Panc1 (cell line): ENCODE measurements around the gene MYL5. TPM values are rescaled to one million over a fixed set of nuclear protein-coding genes. Genes with fewer than 3 reads are reported as not detected.

ENCODE experiments used
- ATAC-seq: fragments of 200-7000 bp; cut with Tn5 transposase; 2 replicates; pipeline ENCODE4 v1.9.1; 2020; ENCODE audit warnings: mild to moderate bottlenecking, moderate library complexity
- BruUV-seq: library from RNA; stranded (reverse); fragments of 400-500 nt; replicated peaks from 2 replicates; lab custom pipeline; 2021; lab: Mats Ljungman, UMichigan
- CTCF ChIA-PET: fragments of 300-600 bp; sonication (Branson Sonifier 250); formaldehyde crosslinking; loops from one replicate; lab custom pipeline; 2022; ENCODE audit warnings: antibody characterized with exemption; lab: Charles Lee
- POLR2A ChIA-PET: fragments of 300-600 bp; sonication (Branson Sonifier 250); formaldehyde crosslinking; loops from one replicate; lab custom pipeline; 2022; ENCODE audit warnings: antibody characterized with exemption; lab: Charles Lee
- DNase-seq: peaks from one replicate; pipeline ENCODE4 v3.0.0-alpha.2; 2010; ENCODE audit warnings: low read depth, low spot score
- H3K27ac ChIP-seq: 2 replicates; pipeline ENCODE4 v1.5.1; 2011; ENCODE audit warnings: mild to moderate bottlenecking, low read length, inconsistent platforms
- H3K27me3 ChIP-seq: fragments of 200-500 bp; sonication (Bioruptor generic); 2 replicates; pipeline ENCODE4 v1.6.0; 2014; ENCODE audit warnings: low read length, inconsistent platforms; ENCODE audit not compliant: control insufficient read depth, insufficient read depth
- H3K36me3 ChIP-seq: fragments of 200-500 bp; sonication (Bioruptor generic); 2 replicates; pipeline ENCODE4 v1.5.1; 2014; ENCODE audit warnings: inconsistent platforms, mild to moderate bottlenecking, low read length, moderate library complexity; ENCODE audit not compliant: control insufficient read depth, insufficient read depth
- H3K4me1 ChIP-seq: 2 replicates; pipeline ENCODE4 v1.5.1; 2011; ENCODE audit warnings: inconsistent platforms, mild to moderate bottlenecking, low read length, moderate library complexity; ENCODE audit not compliant: control insufficient read depth, insufficient read depth
- H3K4me3 ChIP-seq, 2 experiments: 2 replicates each; pipeline ENCODE4 v1.5.1; 2011 to 2012; ENCODE audit warnings: low read depth in 2 of 2, low read length in 2 of 2, mild to moderate bottlenecking in 2 of 2, inconsistent platforms in 1 of 2, moderate library complexity in 1 of 2
- H3K9me3 ChIP-seq: fragments of 200-500 bp; sonication (Bioruptor generic); 2 replicates; pipeline ENCODE4 v1.5.1; 2014; ENCODE audit warnings: low read depth, mild to moderate bottlenecking, inconsistent platforms, low read length, moderate library complexity; ENCODE audit not compliant: control insufficient read depth, insufficient read depth
- POLR2AphosphoS5 ChIP-seq: IDR thresholded peaks from 2 replicates; pipeline ENCODE4 v1.6.1; 2012; ENCODE audit warnings: mild to moderate bottlenecking, low read depth, low read length, moderate library complexity
- SIN3A ChIP-seq: IDR thresholded peaks from 2 replicates; pipeline ENCODE4 v1.6.1; 2012; ENCODE audit warnings: low read depth, mild to moderate bottlenecking, low read length, moderate library complexity, borderline replicate concordance; ENCODE audit not compliant: insufficient read depth
- TCF7L2 ChIP-seq: IDR thresholded peaks from 2 replicates; pipeline ENCODE4 v1.6.1; 2011; ENCODE audit warnings: mild to moderate bottlenecking, low read depth, low read length, inconsistent platforms
- in situ Hi-C: cut with HindIII; loops from 2 replicates; pipeline ENCODE4 v1.10.0; 2016; ENCODE audit warnings: low sequenced_read_pairs, low pct_unique_long_range_greater_than_20kb
- intact Hi-C: fragments of 100-400 bp; cut with micrococcal nuclease; formaldehyde crosslinking; loops from one replicate; pipeline ENCODE4 v1.10.0; 2022; ENCODE audit not compliant: unreplicated experiment
- total RNA-seq: library from RNA; stranded (reverse); gene quantifications from one replicate; pipeline ENCODE4 v1.2.1, GENCODE V29; 2021; ENCODE audit not compliant: unreplicated experiment
- TF ChIP-seq, protein P1 (sequence below): fragments of 450-650 bp; IDR thresholded peaks from 2 replicates; pipeline ENCODE4 v1.5.1; 2017; ENCODE audit warnings: mild to moderate bottlenecking
- TF ChIP-seq, protein P2 (sequence below), 2 experiments: IDR thresholded peaks; 2 replicates each; pipeline ENCODE4 v1.6.1; 2011 to 2012; ENCODE audit warnings: low read depth in 2 of 2, control low read depth in 1 of 2, low read length in 1 of 2, mild to moderate bottlenecking in 1 of 2, moderate library complexity in 1 of 2; ENCODE audit not compliant: insufficient read depth in 1 of 2

MYL5 gene
- total RNA-seq, 1 experiment from 2014 or later = 12.0 TPM

DNA sequence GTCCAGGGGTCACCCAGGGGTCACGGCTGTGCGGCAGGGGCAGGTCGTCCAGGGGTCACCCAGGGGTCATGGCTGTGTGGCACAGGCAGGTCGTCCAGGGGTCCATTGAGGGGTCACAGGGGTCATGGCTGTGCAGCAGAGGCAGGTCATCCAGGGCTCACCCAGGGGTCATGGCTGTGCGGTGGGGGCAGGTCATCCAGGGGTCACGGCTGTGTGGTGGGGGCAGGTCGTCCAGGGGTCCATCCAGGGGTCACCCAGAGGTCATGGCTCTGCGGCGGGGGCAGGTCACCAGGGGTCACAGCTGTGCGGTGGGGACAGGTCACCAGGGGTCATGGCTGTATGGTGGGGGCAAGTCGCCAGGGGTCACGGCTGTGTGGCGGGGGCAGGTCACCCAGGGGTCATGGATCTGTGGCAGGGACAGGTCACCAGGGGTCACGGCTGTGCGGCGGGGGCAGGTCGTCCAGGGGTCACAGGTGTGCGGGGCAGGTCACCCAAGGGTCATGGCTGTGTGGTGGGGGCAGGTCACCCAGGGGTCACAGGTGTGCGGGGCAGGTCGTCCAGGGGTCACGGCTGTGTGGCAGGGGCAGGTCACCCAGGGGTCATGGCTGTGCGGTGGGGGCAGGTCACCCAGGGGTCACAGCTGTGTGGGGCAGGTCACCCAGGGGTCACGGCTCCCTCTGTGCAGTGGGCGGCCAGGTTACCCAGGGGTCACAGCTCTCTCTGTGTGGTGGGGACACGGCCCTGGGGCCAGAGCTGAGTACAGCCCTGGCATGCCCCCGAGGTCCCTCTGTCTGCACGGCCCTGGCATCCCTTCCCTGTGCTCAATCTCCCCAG, 16.3 kb upstream of the MYL5 start:
- Histone ChIP-seq H3K27ac (no peak overlapping the region), H3K9me3 (no peaks in the 10 kb centered on the region), H3K36me3 (no peaks in the 10 kb centered on the region), H3K4me1 (no peaks in the 10 kb centered on the region), H3K27me3 (no peaks in the 10 kb centered on the region), H3K4me3 (no peak overlapping the region)
- POLR2A ChIA-PET = no interaction called here
- DNase-seq = no peak
- intact Hi-C loops = no loop called here
- in situ Hi-C loops = no loop called here
- BruUV-seq = no TSS peak
- CTCF ChIA-PET = no interaction called here
- TF ChIP-seq POLR2AphosphoS5 = no peak
- no peak for TF ChIP-seq TCF7L2
- TF ChIP-seq, protein P1, sequence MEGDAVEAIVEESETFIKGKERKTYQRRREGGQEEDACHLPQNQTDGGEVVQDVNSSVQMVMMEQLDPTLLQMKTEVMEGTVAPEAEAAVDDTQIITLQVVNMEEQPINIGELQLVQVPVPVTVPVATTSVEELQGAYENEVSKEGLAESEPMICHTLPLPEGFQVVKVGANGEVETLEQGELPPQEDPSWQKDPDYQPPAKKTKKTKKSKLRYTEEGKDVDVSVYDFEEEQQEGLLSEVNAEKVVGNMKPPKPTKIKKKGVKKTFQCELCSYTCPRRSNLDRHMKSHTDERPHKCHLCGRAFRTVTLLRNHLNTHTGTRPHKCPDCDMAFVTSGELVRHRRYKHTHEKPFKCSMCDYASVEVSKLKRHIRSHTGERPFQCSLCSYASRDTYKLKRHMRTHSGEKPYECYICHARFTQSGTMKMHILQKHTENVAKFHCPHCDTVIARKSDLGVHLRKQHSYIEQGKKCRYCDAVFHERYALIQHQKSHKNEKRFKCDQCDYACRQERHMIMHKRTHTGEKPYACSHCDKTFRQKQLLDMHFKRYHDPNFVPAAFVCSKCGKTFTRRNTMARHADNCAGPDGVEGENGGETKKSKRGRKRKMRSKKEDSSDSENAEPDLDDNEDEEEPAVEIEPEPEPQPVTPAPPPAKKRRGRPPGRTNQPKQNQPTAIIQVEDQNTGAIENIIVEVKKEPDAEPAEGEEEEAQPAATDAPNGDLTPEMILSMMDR = no peak
- TF ChIP-seq, protein P2, sequence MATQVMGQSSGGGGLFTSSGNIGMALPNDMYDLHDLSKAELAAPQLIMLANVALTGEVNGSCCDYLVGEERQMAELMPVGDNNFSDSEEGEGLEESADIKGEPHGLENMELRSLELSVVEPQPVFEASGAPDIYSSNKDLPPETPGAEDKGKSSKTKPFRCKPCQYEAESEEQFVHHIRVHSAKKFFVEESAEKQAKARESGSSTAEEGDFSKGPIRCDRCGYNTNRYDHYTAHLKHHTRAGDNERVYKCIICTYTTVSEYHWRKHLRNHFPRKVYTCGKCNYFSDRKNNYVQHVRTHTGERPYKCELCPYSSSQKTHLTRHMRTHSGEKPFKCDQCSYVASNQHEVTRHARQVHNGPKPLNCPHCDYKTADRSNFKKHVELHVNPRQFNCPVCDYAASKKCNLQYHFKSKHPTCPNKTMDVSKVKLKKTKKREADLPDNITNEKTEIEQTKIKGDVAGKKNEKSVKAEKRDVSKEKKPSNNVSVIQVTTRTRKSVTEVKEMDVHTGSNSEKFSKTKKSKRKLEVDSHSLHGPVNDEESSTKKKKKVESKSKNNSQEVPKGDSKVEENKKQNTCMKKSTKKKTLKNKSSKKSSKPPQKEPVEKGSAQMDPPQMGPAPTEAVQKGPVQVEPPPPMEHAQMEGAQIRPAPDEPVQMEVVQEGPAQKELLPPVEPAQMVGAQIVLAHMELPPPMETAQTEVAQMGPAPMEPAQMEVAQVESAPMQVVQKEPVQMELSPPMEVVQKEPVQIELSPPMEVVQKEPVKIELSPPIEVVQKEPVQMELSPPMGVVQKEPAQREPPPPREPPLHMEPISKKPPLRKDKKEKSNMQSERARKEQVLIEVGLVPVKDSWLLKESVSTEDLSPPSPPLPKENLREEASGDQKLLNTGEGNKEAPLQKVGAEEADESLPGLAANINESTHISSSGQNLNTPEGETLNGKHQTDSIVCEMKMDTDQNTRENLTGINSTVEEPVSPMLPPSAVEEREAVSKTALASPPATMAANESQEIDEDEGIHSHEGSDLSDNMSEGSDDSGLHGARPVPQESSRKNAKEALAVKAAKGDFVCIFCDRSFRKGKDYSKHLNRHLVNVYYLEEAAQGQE (IDR thresholded peaks at IDR 0.05; ENCODE audit: insufficient read depth in 1 of 2, low read depth in 2 of 2, low read length in 1 of 2) = no peak
- no peak for TF ChIP-seq SIN3A
- ATAC-seq = no peak

DNA sequence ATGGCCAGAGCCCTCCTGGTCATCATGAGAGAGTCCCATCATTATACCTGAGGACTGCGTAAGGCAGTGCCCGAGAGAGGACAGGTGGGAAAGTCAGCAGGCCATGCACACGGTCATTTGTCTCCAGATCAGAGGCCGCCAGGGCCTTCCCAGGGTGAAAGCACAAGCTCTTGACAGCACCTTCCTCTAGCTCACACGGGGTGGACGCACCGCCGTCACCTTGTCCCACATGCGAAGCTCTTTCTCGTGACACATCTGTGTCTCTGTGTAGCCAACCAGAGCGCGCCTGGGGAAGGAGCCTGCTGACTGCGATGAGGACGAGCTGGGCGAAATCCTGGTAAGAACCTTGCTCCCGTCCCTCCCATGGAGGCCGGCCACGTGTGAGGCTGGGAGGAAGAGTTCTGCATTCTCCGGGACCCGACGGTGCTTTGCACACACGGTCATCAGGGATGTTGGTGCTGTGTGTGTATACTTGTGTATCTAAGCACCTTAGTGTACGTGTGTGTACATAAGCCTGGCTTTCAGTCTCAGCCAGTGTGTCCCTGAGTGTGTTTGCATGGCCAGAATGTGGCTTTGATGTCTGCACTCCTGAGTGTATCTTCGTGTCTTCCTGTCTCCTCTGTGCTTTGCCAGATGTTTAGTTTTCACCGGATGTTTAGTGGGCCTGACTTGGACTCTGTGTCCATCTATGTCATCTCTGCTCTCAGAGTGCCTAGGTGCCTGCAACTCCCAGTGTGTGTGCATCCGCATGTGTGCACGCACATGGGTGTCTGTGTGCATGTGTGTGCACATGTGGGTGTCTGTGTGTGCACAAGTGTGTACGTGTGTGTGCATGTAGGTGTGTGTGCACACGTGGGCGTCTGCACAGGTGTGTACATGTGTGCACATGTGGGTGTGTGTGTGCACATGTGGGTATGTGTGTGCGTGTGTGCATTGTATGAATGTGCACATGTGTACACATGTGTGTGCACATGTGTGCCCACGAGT, 15.4 kb upstream of the MYL5 start:
- no peak for TF ChIP-seq POLR2AphosphoS5
- TF ChIP-seq SIN3A = no peak
- TF ChIP-seq, protein P2 (IDR thresholded peaks at IDR 0.05; ENCODE audit: insufficient read depth in 1 of 2, low read depth in 2 of 2, low read length in 1 of 2) = no peak
- in situ Hi-C loops (no loop called here), intact Hi-C loops (no loop called here)
- Histone ChIP-seq H3K9me3 (no peaks in the 10 kb centered on the region), H3K4me1 (no peaks in the 10 kb centered on the region), H3K27ac (no peak overlapping the region), H3K36me3 (no peaks in the 10 kb centered on the region), H3K4me3 (no peak overlapping the region), H3K27me3 (no peaks in the 10 kb centered on the region)
- ATAC-seq (no peak), DNase-seq (no peak)
- CTCF ChIA-PET = no interaction called here
- BruUV-seq = no TSS peak
- POLR2A ChIA-PET = no interaction called here
